Neural progenitor cell (in vitro differentiated cells): ENCODE results near the gene C10orf62. TPM values are rescaled to one million over a fixed set of nuclear protein-coding genes. Genes with fewer than 3 reads are reported as not detected.

Source experiments
- DNase-seq: peaks from one replicate; pipeline ENCODE4 v3.0.0-alpha.2; 2016; ENCODE audit warnings: low spot score
- H2AFZ ChIP-seq: fragments of 200-600 bp; sonication (generic); replicated peaks from 2 replicates; pipeline ENCODE4 v1.6.1; 2016; ENCODE audit warnings: antibody characterized with exemption
- H3F3A ChIP-seq: fragments of 200-600 bp; sonication (generic); 2 replicates; pipeline ENCODE4 v1.6.1; 2016; ENCODE audit warnings: antibody characterized with exemption, low read depth
- H3K27ac ChIP-seq: fragments of 200-600 bp; sonication (generic); 2 replicates; pipeline ENCODE4 v1.5.1; 2016; ENCODE audit warnings: mild to moderate bottlenecking
- H3K27me3 ChIP-seq: fragments of 200-600 bp; sonication (generic); 2 replicates; pipeline ENCODE4 v1.6.1; 2016; ENCODE audit warnings: mild to moderate bottlenecking, moderate library complexity
- H3K36me3 ChIP-seq: fragments of 200-600 bp; sonication (generic); 2 replicates; pipeline ENCODE4 v1.5.1; 2016
- H3K4me1 ChIP-seq: fragments of 200-600 bp; sonication (generic); 2 replicates; pipeline ENCODE4 v1.6.1; 2016; ENCODE audit warnings: mixed run types
- H3K4me2 ChIP-seq: fragments of 200-600 bp; sonication (generic); 2 replicates; pipeline ENCODE4 v1.6.1; 2016
- H3K4me3 ChIP-seq: fragments of 200-600 bp; sonication (generic); 2 replicates; pipeline ENCODE4 v1.5.1; 2016
- H3K79me2 ChIP-seq: fragments of 200-600 bp; sonication (generic); 2 replicates; pipeline ENCODE4 v1.6.1; 2016; ENCODE audit warnings: low read depth
- H3K9ac ChIP-seq: fragments of 200-600 bp; sonication (generic); 2 replicates; pipeline ENCODE4 v1.6.1; 2016
- H3K9me3 ChIP-seq: fragments of 200-600 bp; sonication (generic); 2 replicates; pipeline ENCODE4 v1.5.1; 2016; ENCODE audit warnings: low read depth
- H4K20me1 ChIP-seq: fragments of 200-600 bp; sonication (generic); 2 replicates; pipeline ENCODE4 v1.6.1; 2016; ENCODE audit warnings: low read depth
- H3K27ac Mint-ChIP-seq: 3 replicates; pipeline ENCODE4 v1.8.0; 2021; ENCODE audit warnings: mixed read lengths
- H3K27me3 Mint-ChIP-seq: 2 replicates; pipeline ENCODE4 v1.8.0; 2022; ENCODE audit warnings: low read depth, mild to moderate bottlenecking, inconsistent platforms, moderate library complexity, mixed read lengths; ENCODE audit not compliant: insufficient read depth
- H3K36me3 Mint-ChIP-seq: 3 replicates; pipeline ENCODE4 v1.8.0; 2021; ENCODE audit warnings: mixed read lengths
- H3K4me1 Mint-ChIP-seq: 3 replicates; pipeline ENCODE4 v1.8.0; 2021; ENCODE audit warnings: mixed read lengths
- H3K4me3 Mint-ChIP-seq: 3 replicates; pipeline ENCODE4 v1.8.0; 2021; ENCODE audit warnings: mild to moderate bottlenecking, moderate library complexity, mixed read lengths
- H3K9me3 Mint-ChIP-seq: 3 replicates; pipeline ENCODE4 v1.8.0; 2020; ENCODE audit warnings: mixed read lengths
- CTCF ChIP-seq: fragments of 200-600 bp; sonication (generic); IDR thresholded peaks from 2 replicates; pipeline ENCODE4 v1.5.1; 2017; ENCODE audit warnings: antibody characterized with exemption, mild to moderate bottlenecking
- EZH2 ChIP-seq: fragments of 200-600 bp; sonication (generic); IDR thresholded peaks from 2 replicates; pipeline ENCODE4 v1.6.1; 2017; ENCODE audit warnings: antibody characterized with exemption, mild to moderate bottlenecking, moderate library complexity
- EZH2phosphoT487 ChIP-seq: fragments of 200-600 bp; sonication (generic); IDR thresholded peaks from 2 replicates; pipeline ENCODE4 v1.6.1; 2017; ENCODE audit warnings: antibody characterized with exemption
- total RNA-seq: library from RNA; depleted of rRNA; stranded (reverse); fragments of >200 nt; gene quantifications from 2 replicates; pipeline ENCODE4 v1.2.3, GENCODE V29; 2015; ENCODE audit warnings: low replicate concordance

The C10orf62 gene
- total RNA-seq, 1 donor from 2014 or later = not detected

DNA sequence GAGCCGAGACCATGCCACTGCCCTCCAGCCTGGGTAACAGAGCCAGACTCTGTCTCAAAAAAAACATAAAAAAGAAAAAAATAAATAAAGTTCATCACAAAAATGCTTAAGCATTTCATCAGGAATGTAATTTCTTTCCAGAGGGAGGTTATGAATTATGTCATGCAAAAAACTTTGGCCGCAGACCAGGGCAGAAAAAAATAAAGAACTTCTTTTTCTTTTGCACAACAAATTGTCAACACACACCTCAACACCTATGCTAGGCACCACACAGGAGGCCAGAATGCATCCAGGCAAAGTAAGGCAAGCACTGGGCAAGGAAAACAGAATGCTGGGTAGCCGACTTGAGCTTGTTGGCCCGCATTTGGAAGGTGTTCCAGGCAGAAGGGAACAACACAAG is 3.9 kb downstream of the C10orf62 start:
- Histone ChIP-seq H2AFZ (no peak overlapping the region), H3K9me3 (no peaks in the 10 kb centered on the region), H3K79me2 (no peaks in the 10 kb centered on the region), H3K27me3 (no peaks in the 10 kb centered on the region), H4K20me1 (no peaks in the 10 kb centered on the region), H3K27ac (no peak overlapping the region), H3K4me1 (no peaks in the 10 kb centered on the region), H3K4me3 (no peak overlapping the region), H3K36me3 (no peaks in the 10 kb centered on the region), H3F3A (no peaks in the 10 kb centered on the region), H3K4me2 (no peak overlapping the region), H3K9ac (no peak overlapping the region)
- no peak for DNase-seq
- peaks cover 2% of the 10 kb centered on the region for H3K27me3 Mint-ChIP-seq
- peaks cover 22% of the 10 kb centered on the region for H3K4me1 Mint-ChIP-seq
- no peaks in the 10 kb centered on the region for H3K36me3 Mint-ChIP-seq
- no peak overlapping the region for H3K27ac Mint-ChIP-seq
- TF ChIP-seq EZH2phosphoT487 (no peak), CTCF (no peak), EZH2 (no peak)
- no peak overlapping the region for H3K4me3 Mint-ChIP-seq
- H3K9me3 Mint-ChIP-seq = no peaks in the 10 kb centered on the region

- H3K79me2 ChIP-seq = no peaks in the 10 kb centered on the region
- Mint-ChIP-seq H3K4me1 (peaks cover 28% of the 10 kb centered on the region), H3K9me3 (no peaks in the 10 kb centered on the region), H3K36me3 (no peaks in the 10 kb centered on the region), H3K4me3 (no peak overlapping the region), H3K27me3 (no peaks in the 10 kb centered on the region), H3K27ac (peak overlapping the region; percentile 92)
- no peak overlapping the region for H2AFZ ChIP-seq
- no peak for DNase-seq
- TF ChIP-seq CTCF (no peak), EZH2phosphoT487 (no peak), EZH2 (no peak)
- H3K4me1 ChIP-seq = no peaks in the 10 kb centered on the region
- H3K9ac ChIP-seq = no peak overlapping the region
- no peaks in the 10 kb centered on the region for H3K36me3 ChIP-seq
- H3K27ac ChIP-seq = no peak overlapping the region
- H3K4me3 ChIP-seq = no peak overlapping the region
- H3F3A ChIP-seq = no peaks in the 10 kb centered on the region
- H3K9me3 ChIP-seq = no peaks in the 10 kb centered on the region
- H3K27me3 ChIP-seq = no peaks in the 10 kb centered on the region
- no peaks in the 10 kb centered on the region for H4K20me1 ChIP-seq
- H3K4me2 ChIP-seq = no peak overlapping the region
Measured at GRCh38 chr10:97596101-97597082, 6.9 kb downstream of the C10orf62 start.

DNA sequence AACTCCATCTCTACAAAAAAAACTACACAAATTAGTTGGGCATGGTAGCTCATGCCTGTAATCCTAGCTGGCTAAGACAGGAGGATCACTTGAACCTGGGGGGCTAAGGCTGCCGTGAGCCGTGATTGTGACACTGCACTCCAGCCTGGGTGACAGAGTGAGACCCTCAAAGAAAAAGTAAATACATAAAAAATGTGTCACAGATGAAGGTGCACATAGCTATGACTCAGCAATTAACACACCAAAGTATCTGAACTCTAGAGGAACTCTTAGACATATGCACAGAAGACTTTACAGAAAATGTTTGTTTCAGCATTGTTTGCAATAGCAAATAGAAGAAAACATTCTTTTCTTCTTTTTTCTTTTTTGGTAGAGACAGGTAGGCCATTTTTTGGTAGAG is 8.3 kb downstream of the C10orf62 start:
- H3K4me1 Mint-ChIP-seq = peaks cover 28% of the 10 kb centered on the region
- no peak overlapping the region for H2AFZ ChIP-seq
- no peaks in the 10 kb centered on the region for H3K9me3 Mint-ChIP-seq
- no peak for DNase-seq
- no peaks in the 10 kb centered on the region for H3K36me3 Mint-ChIP-seq
- TF ChIP-seq CTCF = no peak
- no peak for TF ChIP-seq EZH2phosphoT487
- no peak for TF ChIP-seq EZH2
- no peaks in the 10 kb centered on the region for H4K20me1 ChIP-seq
- H3K9ac ChIP-seq = no peak overlapping the region
- H3K27ac ChIP-seq = no peak overlapping the region
- H3K4me3 Mint-ChIP-seq = no peak overlapping the region
- H3K4me1 ChIP-seq = no peaks in the 10 kb centered on the region
- H3K27me3 ChIP-seq = no peaks in the 10 kb centered on the region
- H3K36me3 ChIP-seq = no peaks in the 10 kb centered on the region
- peaks cover 7% of the 10 kb centered on the region for H3K27me3 Mint-ChIP-seq
- H3K27ac Mint-ChIP-seq = no peak overlapping the region
- no peak overlapping the region for H3K4me3 ChIP-seq
- H3K79me2 ChIP-seq = no peaks in the 10 kb centered on the region
- no peaks in the 10 kb centered on the region for H3F3A ChIP-seq
- no peak overlapping the region for H3K4me2 ChIP-seq
- H3K9me3 ChIP-seq = no peaks in the 10 kb centered on the region
